ENCODE measurements around the gene MAIP1. TPM values are rescaled to one million over a fixed set of nuclear protein-coding genes. Genes with fewer than 3 reads are reported as not detected.
A peak's percentile ranks its signal among the peaks of the same experiment; 100 is the strongest.

The MAIP1 gene
- total RNA-seq, 1 experiment from 2014 or later, result 49.4 TPM

DNA sequence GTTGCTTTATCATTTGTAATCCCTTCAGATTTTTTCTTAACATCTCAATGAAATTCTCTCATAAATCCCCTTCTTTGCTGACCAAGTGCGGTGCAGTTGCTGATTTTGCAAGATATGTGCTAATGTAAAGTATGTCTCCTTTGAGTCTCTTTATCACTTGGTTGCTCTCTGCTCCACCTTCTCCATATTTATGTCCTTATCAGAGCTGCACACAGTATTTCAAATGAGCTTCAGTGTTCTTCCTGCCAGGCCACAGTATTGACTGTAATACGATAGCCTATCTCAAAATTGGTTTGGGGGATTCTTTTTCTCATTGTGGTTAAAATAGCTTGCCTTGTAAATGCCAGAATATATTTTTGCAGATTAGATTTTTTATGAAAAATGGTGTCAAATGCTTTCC is 32.2 kb downstream of the MAIP1 start:
- DNase-seq (ENCODE audit: low read depth), result no peak

DNA sequence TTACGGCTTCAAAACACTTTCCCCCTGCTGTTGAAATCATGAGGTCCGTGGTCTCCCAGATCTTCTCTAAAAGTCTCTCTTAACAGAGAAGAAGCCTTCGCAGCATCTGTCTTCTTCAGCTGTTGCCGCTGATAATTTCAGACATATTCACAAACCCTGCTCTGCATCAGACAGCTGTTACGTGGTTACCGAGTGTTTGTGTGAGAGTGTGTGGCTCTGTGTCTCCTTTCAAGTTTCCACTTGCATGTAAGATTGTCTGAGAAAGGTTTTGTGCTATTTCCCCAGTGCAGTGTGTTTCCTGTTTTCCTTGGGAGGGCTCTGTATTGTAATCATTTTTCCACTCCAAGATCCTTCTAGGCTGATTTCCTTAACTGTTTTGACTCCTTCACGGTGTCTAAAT is 32.8 kb downstream of the MAIP1 start:
- DNase-seq (ENCODE audit: low read depth), result no peak

DNA sequence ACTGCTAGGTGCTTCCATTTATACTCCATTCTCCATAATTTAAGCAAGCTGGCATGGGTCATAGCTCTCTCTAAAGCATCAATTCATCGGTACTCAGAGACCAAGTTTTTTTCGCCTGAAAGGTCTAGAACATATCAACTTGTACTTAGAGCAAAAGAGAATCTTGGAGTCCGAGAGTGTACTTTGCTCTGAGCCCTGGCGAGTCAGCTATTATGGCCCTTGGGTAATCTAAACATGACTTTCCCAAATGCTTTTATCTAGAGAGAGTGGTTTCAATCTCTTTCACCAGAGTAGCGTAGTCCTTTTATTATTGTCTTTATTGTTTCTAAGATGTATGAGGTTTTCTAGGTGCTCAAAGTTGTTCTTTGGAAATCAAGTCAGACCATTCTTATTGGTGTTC is 34.4 kb downstream of the MAIP1 start:
- DNase-seq (ENCODE audit: low read depth), result no peak

DNA sequence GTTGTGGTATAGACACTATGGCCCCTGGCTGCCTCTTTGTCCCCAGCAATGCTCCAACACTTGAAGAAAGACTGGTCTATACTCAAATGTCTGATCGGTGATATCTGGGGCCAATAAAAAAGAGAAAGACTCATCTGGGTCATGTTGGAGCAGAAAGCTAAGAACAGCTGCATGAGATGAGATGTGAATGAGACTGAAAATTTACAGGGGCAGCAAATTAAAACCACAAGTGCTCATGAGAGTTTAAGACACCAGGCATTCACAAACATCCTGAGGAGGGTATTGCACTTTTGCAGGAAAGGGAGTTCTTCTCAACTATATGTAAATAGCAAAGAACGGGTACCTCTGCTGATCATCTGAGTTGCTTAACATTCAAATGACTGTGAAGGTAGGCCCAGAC is 36.3 kb downstream of the MAIP1 start:
- no peak for DNase-seq (ENCODE audit: low read depth)

DNA sequence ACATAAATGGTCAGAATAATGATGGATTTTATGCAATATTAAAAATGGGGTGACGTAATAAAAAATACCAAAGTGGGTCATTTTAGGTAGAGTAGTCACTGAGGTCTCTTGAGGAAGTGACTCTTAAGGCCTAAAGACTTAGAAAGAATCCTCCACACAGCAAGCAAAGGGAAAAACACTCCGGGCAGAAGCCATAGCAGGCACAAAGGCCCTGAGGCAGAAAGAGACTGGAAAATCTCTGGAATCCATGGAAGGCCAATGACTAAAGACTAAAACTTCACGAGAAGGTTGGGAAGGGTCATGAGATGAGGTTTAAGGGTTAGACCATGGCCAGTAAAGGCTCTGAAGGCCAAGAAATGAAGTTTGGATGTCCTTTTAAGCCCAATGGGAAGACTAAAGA is 36.9 kb downstream of the MAIP1 start:
- DNase-seq (ENCODE audit: low read depth), result no peak

DNA sequence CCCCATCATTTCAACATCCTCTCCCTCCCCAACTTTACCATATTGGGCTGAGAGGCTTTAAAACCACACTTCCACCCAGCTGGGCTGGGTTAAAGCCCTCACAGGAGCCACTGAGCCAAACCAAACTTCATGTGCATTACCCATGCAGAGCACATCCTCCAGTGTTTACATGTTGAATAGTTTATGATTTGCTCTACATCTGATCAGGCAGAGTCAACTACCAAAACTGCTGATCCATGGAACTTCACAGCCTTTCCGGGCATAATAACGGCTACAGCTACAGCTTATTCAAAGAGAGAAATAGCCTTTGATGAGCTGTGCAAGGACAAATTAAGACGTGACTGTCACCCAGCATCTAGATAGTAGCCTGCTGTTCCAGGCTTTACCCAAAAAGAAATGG is 39.0 kb downstream of the MAIP1 start:
- DNase-seq (ENCODE audit: low read depth), result no peak

DNA sequence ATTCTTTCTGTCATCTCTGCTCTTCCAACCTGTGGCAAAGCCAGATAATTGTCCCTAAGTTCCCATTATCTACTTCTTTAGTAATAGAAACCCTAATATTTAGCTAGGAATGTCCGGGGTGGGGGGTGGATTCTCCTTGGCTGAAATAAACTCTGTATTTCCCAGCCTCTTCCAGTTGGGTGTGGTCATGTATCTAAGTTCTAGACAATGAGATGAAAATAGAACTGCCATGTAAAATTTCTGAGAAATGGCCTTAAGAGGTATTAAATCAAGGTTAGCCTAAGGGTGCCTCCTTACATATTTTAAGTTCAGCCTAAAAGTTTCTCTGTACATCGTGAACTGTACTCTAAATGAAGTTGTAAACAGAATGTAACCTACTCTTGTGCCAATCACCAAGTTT is 39.5 kb downstream of the MAIP1 start:
- DNase-seq (ENCODE audit: low read depth), result no peak

DNA sequence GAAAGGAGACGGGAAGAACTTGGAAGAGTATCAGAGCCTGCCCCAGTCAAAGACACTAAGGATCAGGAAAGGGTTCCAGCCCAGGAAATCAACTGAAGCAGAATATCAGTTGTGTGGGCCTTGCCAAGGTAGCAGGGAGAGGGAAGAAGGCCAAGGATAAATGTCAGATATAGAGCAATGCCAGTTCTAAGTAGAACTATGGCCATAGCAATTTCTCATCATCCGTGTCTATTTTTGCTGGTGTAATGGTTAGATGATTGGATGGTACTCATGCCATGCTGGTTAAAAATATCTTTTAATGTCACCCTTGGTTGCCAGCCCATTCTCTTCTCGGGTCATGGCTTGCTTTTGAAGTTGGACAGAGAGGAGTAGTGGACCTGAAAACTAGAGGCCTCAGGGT is 41.9 kb downstream of the MAIP1 start:
- DNase-seq (ENCODE audit: low read depth), result no peak

DNA sequence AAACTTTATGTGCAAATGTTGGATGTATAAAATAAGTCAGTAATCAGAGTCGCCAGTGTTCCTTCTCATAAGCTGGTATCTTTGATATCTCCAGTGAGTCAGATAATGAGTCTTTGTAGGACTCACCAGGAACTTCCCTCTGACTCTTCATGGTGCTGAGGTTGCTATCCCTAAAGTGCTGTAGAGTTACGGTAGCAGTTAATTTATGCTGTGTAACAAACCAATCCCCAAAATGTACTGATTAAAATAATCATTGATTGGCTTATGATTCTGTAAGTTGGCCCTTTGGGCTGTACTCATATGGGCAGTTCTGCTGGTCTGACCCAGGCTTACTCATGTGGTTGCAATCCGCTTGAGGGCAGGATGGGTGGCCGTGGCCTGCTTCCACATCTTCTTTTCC is 43.8 kb downstream of the MAIP1 start:
- no peak for DNase-seq (ENCODE audit: low read depth)

DNA sequence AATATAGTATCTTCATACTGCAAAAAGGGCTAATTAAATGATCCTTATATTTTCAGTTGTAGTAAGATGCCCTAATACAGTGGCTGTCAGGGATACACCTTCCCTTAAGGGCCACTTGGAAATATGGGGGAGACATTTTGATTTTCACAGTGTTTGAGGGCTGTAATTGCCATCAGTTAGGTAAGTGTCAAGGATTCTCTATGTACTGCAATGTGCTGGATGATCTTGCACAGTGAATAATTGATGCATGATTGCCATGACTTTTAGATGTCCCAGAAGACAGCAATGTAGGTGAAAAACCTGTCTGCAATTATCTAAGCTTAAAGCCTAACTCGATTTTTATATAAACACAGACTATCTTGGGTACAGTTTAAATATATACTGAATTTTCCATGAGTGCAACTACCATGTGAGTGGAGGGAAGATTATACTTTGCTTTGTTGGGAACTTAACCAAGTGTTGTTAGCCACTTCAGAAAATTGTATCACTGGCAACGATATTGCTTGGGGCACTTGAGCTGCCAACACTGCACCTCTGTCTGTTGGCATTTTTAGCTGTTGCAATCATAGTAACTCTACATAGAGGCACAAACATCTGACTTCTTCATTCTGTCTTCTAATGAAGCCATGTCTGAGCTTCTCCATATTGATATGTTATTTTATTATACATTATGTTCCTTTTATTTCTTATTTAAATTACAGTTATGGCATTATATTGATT is 45.2 kb downstream of the MAIP1 start:
- no peak for DNase-seq (ENCODE audit: low read depth)

DNA sequence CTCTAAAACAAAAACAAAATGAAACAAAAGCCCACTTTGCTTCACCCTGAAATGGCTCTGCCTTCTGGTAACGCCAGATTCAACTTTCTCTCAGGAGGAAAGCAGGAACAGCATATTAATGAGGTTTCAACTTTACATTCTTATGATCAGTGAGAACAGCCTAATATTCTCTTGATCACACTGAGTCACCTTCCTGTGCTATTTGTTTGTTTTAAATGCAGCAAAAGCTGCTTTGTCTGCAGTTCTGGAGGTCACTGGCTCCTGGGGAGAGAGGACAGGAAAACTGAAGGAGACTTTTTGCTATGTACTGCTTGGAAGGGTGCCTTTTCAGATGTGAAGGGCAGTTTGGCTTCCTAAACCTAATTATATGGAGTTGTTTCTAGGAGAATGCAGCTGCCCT is 48.1 kb downstream of the MAIP1 start:
- DNase-seq (ENCODE audit: low read depth), result peak; percentile 17

DNA sequence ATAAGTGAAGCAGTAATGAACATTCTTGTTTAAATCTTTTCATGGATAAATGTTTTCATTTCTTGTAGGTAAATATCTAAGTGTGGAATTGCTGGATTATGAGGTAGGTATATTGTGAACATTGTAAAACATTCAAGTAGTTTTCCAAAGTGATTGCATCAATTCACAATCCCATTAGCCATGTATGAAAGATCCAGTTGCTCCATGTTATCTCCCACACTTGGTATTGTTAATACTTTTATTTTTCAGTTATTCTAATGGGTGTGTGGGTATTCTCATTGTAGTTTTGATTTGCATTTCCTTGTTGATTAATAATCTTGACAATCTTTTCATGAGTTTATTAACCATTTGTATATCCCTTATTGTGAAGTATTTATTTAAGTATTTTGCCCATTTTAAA is 50.3 kb downstream of the MAIP1 start:
- DNase-seq (ENCODE audit: low read depth), result no peak

DNA sequence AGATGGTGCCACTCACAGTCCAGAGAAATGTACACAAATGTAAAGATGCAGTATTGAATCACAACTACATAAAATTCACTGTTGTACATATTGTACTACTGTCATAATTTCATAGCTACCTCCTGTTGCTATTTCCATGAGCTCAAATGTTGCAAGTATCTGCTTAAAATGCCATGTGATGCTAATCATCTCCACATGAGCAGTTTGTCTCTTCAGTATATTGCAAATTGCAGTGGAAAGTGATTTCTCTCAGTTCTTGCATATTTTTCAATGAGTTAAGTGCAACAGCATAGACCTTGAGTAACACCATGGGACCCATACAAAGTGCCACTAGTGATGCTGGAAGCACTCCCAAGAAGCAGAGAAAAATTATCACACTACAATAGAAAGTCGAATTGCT is 51.9 kb downstream of the MAIP1 start:
- no peak for DNase-seq (ENCODE audit: low read depth)

DNA sequence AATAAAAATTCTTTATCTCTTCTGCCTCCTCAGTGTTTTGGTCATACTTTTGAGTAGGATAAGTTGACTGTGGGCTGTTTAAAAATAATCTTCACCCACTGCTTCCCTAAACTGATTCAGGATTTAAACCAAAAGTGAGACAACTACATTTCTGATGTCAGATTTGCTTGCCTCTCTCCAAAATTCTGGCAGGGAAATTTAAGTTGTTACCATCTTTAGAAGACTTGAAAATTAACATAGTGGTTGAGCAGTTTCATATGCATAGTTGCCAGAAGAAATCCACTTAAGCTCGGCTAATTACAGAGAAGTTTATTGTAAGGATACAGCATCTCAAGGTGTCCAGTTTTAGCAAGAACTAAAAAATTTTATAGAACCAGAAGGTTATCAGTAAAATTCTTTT is 57.0 kb downstream of the MAIP1 start:
- DNase-seq (ENCODE audit: low read depth), result no peak

Other genes with a start within 250 kb of the MAIP1 start
- 0.43 and 2.0 TPM in 2 replicates for gene FTCDNL1, start 104.4 kb upstream of the MAIP1 start, total RNA-seq (2014; rRNA removed; shearing (Covaris generic))
- 10.7 and 17.4 TPM in 2 replicates for gene C2orf69, start 44.3 kb upstream of the MAIP1 start, total RNA-seq (2014; rRNA removed; shearing (Covaris generic))
- 4.6 and 5.3 TPM in 2 replicates for gene TYW5, start 91 bp upstream of the MAIP1 start, total RNA-seq (2014; rRNA removed; shearing (Covaris generic))

Data from HT1080 (cell line).